Neuronal stem cell (in vitro differentiated cells): Measurements from ENCODE around the gene FUCA2.

Experiments
- DNase-seq: peaks from one replicate; pipeline ENCODE4 v3.0.0-alpha.2; 2013; ENCODE audit warnings: low spot score
- H2AFZ ChIP-seq: one replicate; pipeline ENCODE4 v1.6.1; 2013; ENCODE audit warnings: mild to moderate bottlenecking, low read length, inconsistent platforms
- H2AK5ac ChIP-seq: 2 replicates; pipeline ENCODE4 v1.6.1; 2013; ENCODE audit warnings: low read depth, mild to moderate bottlenecking, inconsistent platforms, low read length, moderate library complexity, mixed read lengths
- H2BK120ac ChIP-seq: 2 replicates; pipeline ENCODE4 v1.6.1; 2013; ENCODE audit warnings: low read depth, mild to moderate bottlenecking, inconsistent platforms, low read length, moderate library complexity, mixed read lengths
- H2BK12ac ChIP-seq: one replicate; pipeline ENCODE4 v1.6.1; 2013; ENCODE audit warnings: low read length, inconsistent platforms
- H2BK15ac ChIP-seq: 2 replicates; pipeline ENCODE4 v1.6.1; 2013; ENCODE audit warnings: mild to moderate bottlenecking, low read length, inconsistent platforms, mixed read lengths
- H2BK5ac ChIP-seq: one replicate; pipeline ENCODE4 v1.6.1; 2013; ENCODE audit warnings: inconsistent platforms, mild to moderate bottlenecking, low read length, moderate library complexity
- H3K14ac ChIP-seq: one replicate; pipeline ENCODE4 v1.6.1; 2013; ENCODE audit warnings: low read length, inconsistent platforms
- H3K18ac ChIP-seq: 2 replicates; pipeline ENCODE4 v1.6.1; 2013; ENCODE audit warnings: low read length, inconsistent platforms
- H3K23ac ChIP-seq: 2 replicates; pipeline ENCODE4 v1.6.1; 2013; ENCODE audit warnings: low read depth, mild to moderate bottlenecking, mixed read lengths, low read length, inconsistent platforms; ENCODE audit not compliant: poor library complexity
- H3K27ac ChIP-seq: replicated peaks from 3 replicates; pipeline ENCODE4 v1.5.1; 2013; ENCODE audit warnings: low read length, inconsistent platforms
- H3K27me3 ChIP-seq, 3 experiments: 2 replicates each; pipeline ENCODE4 v1.6.1; 2013; ENCODE audit warnings: low read length in 3 of 3, mild to moderate bottlenecking in 2 of 3, inconsistent platforms in 1 of 3, low read depth in 1 of 3, mixed read lengths in 1 of 3, moderate library complexity in 1 of 3; ENCODE audit not compliant: control insufficient read depth in 3 of 3, insufficient read depth in 3 of 3
- H3K36me3 ChIP-seq, 2 donors: replicated peaks in 1 of 2; 2 replicates each; pipeline ENCODE4 v1.6.1; 2013; ENCODE audit warnings: low read length in 2 of 2; ENCODE audit not compliant: control insufficient read depth in 2 of 2, insufficient read depth in 2 of 2
- H3K4ac ChIP-seq: 2 replicates; pipeline ENCODE4 v1.6.1; 2013; ENCODE audit warnings: inconsistent platforms, mild to moderate bottlenecking, low read length, moderate library complexity
- H3K4me1 ChIP-seq, 2 donors: 1 replicate in 1 of 2; 2 replicates in 1 of 2; pipeline ENCODE4 v1.6.1; 2013; ENCODE audit warnings: low read length in 2 of 2, low read depth in 1 of 2; ENCODE audit not compliant: control insufficient read depth in 2 of 2, insufficient read depth in 1 of 2
- H3K4me2 ChIP-seq: one replicate; pipeline ENCODE4 v1.6.1; 2013; ENCODE audit warnings: mild to moderate bottlenecking, low read length, inconsistent platforms; ENCODE audit not compliant: insufficient read depth, poor library complexity, severe bottlenecking
- H3K4me3 ChIP-seq, 2 donors: 2 replicates each; pipeline ENCODE4 v1.5.1; 2013; ENCODE audit warnings: low read length in 2 of 2, mild to moderate bottlenecking in 2 of 2, inconsistent platforms in 1 of 2, moderate library complexity in 1 of 2
- H3K79me1 ChIP-seq: one replicate; pipeline ENCODE4 v1.6.1; 2013; ENCODE audit warnings: low read depth, mild to moderate bottlenecking, inconsistent platforms, low read length, moderate library complexity
- H3K9ac ChIP-seq: one replicate; pipeline ENCODE4 v1.6.1; 2013; ENCODE audit warnings: mild to moderate bottlenecking, low read depth, low read length, inconsistent platforms; ENCODE audit not compliant: poor library complexity
- H3K9me3 ChIP-seq, 2 donors: replicated peaks in 1 of 2; 2 replicates each; pipeline versions ENCODE3 to v1.6.1; 2013; ENCODE audit warnings: low read length in 2 of 2, mild to moderate bottlenecking in 2 of 2, inconsistent platforms in 1 of 2, low read depth in 1 of 2, mixed read lengths in 1 of 2, moderate library complexity in 1 of 2; ENCODE audit not compliant: control insufficient read depth in 2 of 2, insufficient read depth in 1 of 2
- H4K8ac ChIP-seq: one replicate; pipeline ENCODE4 v1.6.1; 2013; ENCODE audit warnings: low read depth, mild to moderate bottlenecking, inconsistent platforms, low read length, moderate library complexity
- H4K91ac ChIP-seq: one replicate; pipeline ENCODE4 v1.6.1; 2013; ENCODE audit warnings: low read length, low read depth, mild to moderate bottlenecking, inconsistent platforms; ENCODE audit not compliant: poor library complexity
- WGBS, 2 donors: extraction: QIAGEN DNeasy Blood & Tissue Kit; methylation state at CpG; one replicate each; pipeline ENCODE4 v1.1.7; 2013; ENCODE audit warnings: missing lambda C conversion rate in 2 of 2, mixed read lengths in 1 of 2; ENCODE audit not compliant: insufficient read length in 2 of 2, insufficient replicate concordance in 1 of 2; ENCODE audit errors: extremely low coverage in 2 of 2; 5-methylcytosine and 5-hydroxymethylcytosine counted together

The FUCA2 gene

DNA sequence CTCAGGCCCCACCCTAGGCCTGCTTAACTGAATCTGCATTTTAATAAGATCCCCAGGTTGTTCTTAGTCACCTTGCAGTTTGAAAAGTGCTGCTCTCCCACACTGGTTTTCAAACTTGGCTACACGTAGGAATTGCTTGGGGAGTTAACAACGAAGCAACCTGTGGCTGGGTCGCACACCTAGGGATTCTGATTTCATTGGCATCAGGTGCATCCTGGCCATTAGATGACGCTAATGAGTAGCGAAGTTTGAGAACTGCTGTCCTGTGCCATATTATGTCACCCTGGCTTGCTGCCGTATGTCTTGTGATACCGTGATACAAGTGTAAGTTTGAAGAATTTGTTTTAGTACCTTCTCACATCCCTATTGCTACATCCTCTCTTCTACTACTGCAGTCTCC, 28.2 kb upstream of the FUCA2 start:
- Histone ChIP-seq H3K4me1 (peaks cover 2 to 7% of the 10 kb centered on the region in 2 donors), H3K27me3 (peaks cover 0 to 13% (median 0%) of the 10 kb centered on the region in 3 experiments), H3K18ac (no peak overlapping the region), H2BK12ac (no peak overlapping the region), H4K91ac (no peak overlapping the region), H2BK15ac (no peak overlapping the region), H3K9ac (no peak overlapping the region), H3K23ac (no peak overlapping the region), H3K4me3 (no peak overlapping the region), H3K9me3 (peaks cover 0 to 3% of the 10 kb centered on the region in 2 donors), H3K27ac (no peak overlapping the region), H2BK5ac (no peak overlapping the region), H3K14ac (no peak overlapping the region), H3K4ac (no peak overlapping the region), H2AFZ (no peak overlapping the region), H3K36me3 (no peaks in the 10 kb centered on the region), H3K79me1 (no peaks in the 10 kb centered on the region), H2AK5ac (no peak overlapping the region), H3K4me2 (no peak overlapping the region), H4K8ac (no peak overlapping the region), H2BK120ac (no peak overlapping the region)
- no peak for DNase-seq
- no CpG with 5 or more reads among the region's 7 CpGs for WGBS, 2 donors

DNA sequence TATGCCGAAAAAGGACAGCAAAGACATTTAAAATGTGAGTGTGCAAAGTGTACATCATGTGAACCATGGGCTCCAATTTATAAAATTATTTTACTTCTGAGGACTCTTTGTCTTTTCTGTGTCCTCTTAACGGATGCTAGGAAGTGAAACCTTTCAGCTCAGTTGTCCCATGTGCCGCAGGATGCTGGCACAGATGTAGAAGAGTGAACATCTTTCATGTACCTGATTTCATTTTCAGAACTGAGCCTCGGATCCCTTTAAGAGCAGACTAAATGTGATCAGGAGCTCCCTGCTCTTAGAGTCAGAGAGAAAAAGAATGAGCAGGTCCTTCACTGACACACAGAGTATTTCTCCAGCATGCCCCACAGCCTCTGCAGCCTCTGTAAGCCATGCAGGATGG, 27.6 kb upstream of the FUCA2 start:
- no peak overlapping the region for H2BK120ac ChIP-seq
- no peak for DNase-seq
- peaks cover 2 to 6% of the 10 kb centered on the region in 2 donors for H3K4me1 ChIP-seq
- H3K27me3 ChIP-seq: peaks cover 0 to 13% (median 0%) of the 10 kb centered on the region in 3 experiments
- no peak overlapping the region for H3K18ac ChIP-seq
- H2BK15ac ChIP-seq: no peak overlapping the region
- H4K8ac ChIP-seq: no peak overlapping the region
- H3K4ac ChIP-seq: no peak overlapping the region
- no peak overlapping the region for H2BK12ac ChIP-seq
- whole genome bisulfite sequencing, 2 donors: no CpG with 5 or more reads among the region's 4 CpGs
- H3K79me1 ChIP-seq: no peaks in the 10 kb centered on the region
- H3K14ac ChIP-seq: no peak overlapping the region
- no peak overlapping the region for H2AK5ac ChIP-seq
- H3K23ac ChIP-seq: no peak overlapping the region
- H3K4me2 ChIP-seq: no peak overlapping the region
- H4K91ac ChIP-seq: no peak overlapping the region
- no peak overlapping the region for H3K4me3 ChIP-seq
- no peaks in the 10 kb centered on the region for H3K36me3 ChIP-seq
- peaks cover 0 to 3% of the 10 kb centered on the region in 2 donors for H3K9me3 ChIP-seq
- no peak overlapping the region for H2AFZ ChIP-seq
- H3K27ac ChIP-seq: no peak overlapping the region
- no peak overlapping the region for H2BK5ac ChIP-seq
- H3K9ac ChIP-seq: no peak overlapping the region

DNA sequence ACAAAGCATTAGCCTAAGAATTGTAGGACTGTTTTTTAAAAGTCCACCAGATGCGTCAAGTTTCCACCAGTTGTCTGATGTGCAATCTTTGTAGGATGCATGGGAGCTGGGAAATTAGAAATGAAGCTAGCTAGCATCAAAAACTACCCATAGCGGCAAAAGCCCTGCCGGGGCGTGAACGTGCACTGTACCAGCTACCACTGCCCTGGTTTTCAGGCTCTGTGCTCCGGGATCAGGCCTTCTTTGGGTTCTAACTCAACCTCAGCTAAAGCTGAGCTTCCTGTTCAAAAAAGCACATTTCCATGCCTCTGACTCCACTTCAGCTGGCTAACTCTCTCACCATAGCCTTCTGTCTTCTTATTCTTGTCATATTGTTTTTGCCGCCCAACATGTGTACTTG, 26.9 kb upstream of the FUCA2 start:
- Histone ChIP-seq H3K4me1 (peaks cover 0 to 2% of the 10 kb centered on the region in 2 donors), H3K23ac (no peak overlapping the region), H4K91ac (no peak overlapping the region), H3K79me1 (no peaks in the 10 kb centered on the region), H3K14ac (no peak overlapping the region), H2AFZ (no peak overlapping the region), H4K8ac (no peak overlapping the region), H2BK120ac (no peak overlapping the region), H2BK15ac (no peak overlapping the region), H3K36me3 (no peaks in the 10 kb centered on the region), H2BK12ac (no peak overlapping the region), H2AK5ac (no peak overlapping the region), H3K27me3 (peaks cover 0 to 13% (median 0%) of the 10 kb centered on the region in 3 experiments), H3K9ac (no peak overlapping the region), H3K4ac (no peak overlapping the region), H2BK5ac (no peak overlapping the region), H3K27ac (no peak overlapping the region), H3K4me2 (no peak overlapping the region), H3K9me3 (peaks cover 0 to 3% of the 10 kb centered on the region in 2 donors), H3K18ac (no peak overlapping the region), H3K4me3 (no peak overlapping the region)
- no peak for DNase-seq
- no CpG with 5 or more reads among the region's 7 CpGs for WGBS, 2 donors

DNA sequence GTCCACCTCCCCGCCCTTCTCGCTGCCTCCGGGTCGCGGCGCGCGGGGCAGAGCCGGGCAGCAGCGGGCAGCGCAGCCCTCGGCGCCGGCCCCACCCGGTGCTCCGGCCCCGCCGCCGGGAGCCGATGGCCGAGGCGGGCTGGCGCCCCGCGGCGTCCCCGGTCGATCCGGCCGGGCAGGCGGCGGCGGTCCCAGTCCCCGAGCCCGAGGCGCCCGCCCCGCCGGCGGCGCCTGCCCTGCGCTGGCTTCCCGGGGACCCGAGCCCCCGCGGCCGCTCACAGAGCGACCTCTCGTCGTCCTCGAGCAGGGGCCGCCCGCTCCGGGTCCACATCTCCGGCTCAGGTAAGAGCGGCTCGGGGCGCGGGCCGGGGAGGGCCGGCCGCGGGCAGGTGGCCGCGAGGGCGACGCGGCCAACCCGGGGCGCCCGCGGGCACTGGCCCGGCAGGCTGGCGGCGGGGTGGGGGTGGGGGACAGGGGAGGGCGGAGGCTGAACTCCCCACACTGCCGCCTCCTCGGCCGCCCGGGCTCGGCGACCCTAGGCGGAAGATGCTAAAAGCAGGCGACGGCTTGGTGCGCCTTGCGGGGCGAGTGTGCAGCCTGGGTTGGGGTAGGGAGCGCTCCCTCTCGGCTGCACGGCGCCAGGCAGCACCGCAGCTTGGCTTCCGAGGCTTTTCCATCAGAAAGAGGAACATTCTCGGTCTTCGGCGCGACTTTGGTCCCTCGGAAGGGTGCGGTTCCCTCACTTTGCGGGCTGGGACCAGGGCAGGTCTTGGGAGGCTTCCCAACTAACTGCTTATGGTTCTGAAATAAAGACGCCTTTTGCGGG, 25.6 kb upstream of the FUCA2 start:
- Histone ChIP-seq H3K18ac (peak overlapping the region; percentile 82), H3K9ac (peak overlapping the region; percentile 56), H3K27me3 (peaks cover 0 to 13% (median 0%) of the 10 kb centered on the region in 3 experiments), H3K4me3 (peak overlapping the region; percentile 67 to 81), H4K8ac (no peak overlapping the region), H3K4ac (no peak overlapping the region), H2BK12ac (no peak overlapping the region), H3K4me1 (peaks cover 1 to 2% of the 10 kb centered on the region in 2 donors), H4K91ac (no peak overlapping the region), H3K36me3 (no peaks in the 10 kb centered on the region), H3K9me3 (peaks cover 0 to 5% of the 10 kb centered on the region in 2 donors), H2AK5ac (no peak overlapping the region), H2BK120ac (no peak overlapping the region), H3K23ac (no peak overlapping the region), H3K27ac (no peak overlapping the region), H3K4me2 (peak overlapping the region; percentile 69), H2AFZ (peak overlapping the region; percentile 94), H2BK5ac (no peak overlapping the region), H2BK15ac (peak overlapping the region; percentile 42), H3K79me1 (no peaks in the 10 kb centered on the region), H3K14ac (no peak overlapping the region)
- WGBS, 2 donors: no CpG with 5 or more reads among the region's 103 CpGs
- DNase-seq: peak; percentile 47
